GM12801 (cell line): ENCODE data around the gene CIPC.

Experiments
- TF ChIP-seq, protein P1 (sequence below): IDR thresholded peaks from one replicate; pipeline ENCODE4 v1.5.1; 2011; ENCODE audit warnings: control low read depth; ENCODE audit not compliant: insufficient read length; ENCODE audit errors: extremely low read depth

CIPC gene

GRCh38 chr14:77124345-77125280 is 26.6 kb downstream of the CIPC start:
- TF ChIP-seq, protein P1, sequence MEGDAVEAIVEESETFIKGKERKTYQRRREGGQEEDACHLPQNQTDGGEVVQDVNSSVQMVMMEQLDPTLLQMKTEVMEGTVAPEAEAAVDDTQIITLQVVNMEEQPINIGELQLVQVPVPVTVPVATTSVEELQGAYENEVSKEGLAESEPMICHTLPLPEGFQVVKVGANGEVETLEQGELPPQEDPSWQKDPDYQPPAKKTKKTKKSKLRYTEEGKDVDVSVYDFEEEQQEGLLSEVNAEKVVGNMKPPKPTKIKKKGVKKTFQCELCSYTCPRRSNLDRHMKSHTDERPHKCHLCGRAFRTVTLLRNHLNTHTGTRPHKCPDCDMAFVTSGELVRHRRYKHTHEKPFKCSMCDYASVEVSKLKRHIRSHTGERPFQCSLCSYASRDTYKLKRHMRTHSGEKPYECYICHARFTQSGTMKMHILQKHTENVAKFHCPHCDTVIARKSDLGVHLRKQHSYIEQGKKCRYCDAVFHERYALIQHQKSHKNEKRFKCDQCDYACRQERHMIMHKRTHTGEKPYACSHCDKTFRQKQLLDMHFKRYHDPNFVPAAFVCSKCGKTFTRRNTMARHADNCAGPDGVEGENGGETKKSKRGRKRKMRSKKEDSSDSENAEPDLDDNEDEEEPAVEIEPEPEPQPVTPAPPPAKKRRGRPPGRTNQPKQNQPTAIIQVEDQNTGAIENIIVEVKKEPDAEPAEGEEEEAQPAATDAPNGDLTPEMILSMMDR, result no peak

GRCh38 chr14:77125281-77125801 is 27.3 kb downstream of the CIPC start:
- TF ChIP-seq, protein P1, result no peak

- TF ChIP-seq, protein P1, result no peak
Measured at GRCh38 chr14:77125823-77126325, 27.8 kb downstream of the CIPC start.

GRCh38 chr14:77126461-77126990 is 28.5 kb downstream of the CIPC start:
- TF ChIP-seq, protein P1, result no peak

DNA sequence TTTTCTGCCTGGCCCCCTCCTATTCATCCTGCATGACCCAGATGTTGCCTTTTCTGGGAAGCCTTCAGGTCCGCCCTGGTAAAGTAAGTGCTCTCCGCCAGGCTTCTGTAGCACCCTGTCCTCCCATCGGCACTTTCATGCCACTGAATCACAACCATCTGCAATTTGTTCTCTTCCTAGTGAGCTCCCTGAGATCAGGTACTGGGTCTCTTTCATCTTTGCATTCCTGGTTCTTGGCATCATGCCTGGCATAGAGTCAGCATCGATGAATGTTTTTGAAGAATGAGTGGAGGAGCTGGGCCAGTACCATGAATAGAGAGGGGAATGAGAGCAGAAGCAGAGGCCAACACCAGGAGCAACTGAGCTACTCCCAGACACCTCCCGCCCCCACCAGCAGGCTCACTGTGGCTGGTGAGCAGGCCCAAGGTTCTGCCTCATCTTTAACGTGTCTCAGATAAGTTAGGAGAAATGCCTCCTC is 30.4 kb downstream of the CIPC start:
- TF ChIP-seq, protein P1, result no peak

DNA sequence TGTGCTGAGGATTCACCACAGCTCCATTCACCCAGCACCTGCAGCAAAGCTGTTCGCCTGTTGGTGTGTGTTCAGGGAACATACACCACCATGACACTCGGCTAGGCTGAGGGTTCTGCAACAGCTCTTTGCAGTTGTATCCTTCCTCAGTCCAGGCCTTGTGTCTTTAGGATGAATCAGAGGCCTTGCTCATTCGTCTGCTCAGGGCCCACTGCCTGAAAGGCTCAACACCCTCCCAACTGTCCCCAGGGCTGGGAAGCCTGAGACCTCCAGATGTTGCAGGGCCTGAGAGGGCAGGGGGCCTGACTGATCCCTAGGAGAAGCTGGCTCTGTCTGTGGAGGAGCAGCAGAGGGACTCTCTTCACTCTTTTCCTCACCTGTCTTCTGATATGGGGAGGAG is 32.3 kb downstream of the CIPC start:
- TF ChIP-seq, protein P1, result no peak

- TF ChIP-seq, protein P1, result no peak
Measured at GRCh38 chr14:77131206-77131605, 33.1 kb downstream of the CIPC start.
